ENCODE results near the gene PTPRM.

PTPRM gene

DNA sequence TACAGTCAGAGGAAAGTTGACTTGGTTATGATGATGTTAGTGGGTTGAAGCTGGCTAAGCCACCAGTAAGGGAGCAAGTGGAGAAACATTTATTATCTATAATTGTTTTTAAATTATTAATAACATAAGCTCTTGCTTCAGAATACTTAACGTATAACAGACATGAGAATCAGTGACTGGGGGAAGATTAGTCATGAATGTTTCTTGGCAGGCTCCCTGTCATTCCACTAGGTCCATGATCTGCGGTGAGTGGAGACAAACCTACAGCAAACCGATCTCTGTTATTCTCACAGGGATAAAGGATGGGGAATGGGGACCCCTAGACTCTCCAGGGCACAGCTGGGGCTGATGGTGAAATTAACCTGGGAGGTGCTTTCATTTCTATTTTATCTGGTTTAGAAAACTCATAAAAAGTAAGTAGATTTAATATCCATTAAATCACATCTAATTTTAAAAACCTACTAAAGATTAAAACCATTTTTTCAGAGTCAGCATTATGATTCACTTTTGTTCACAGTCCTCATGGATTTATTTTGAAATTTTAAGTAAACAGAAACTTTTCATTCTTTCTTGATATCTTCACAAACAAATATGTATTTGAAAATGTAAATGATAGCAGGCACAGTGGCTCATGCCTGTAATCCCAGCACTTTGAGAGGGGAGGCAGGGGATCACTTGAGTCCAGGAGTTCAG, 420.3 kb downstream of the PTPRM start:
- TF ChIP-seq ZC3H10 (CRISPR knock-in tag; IDR thresholded peaks at IDR 0.05) (0 out of 2 replicates have a peak, but pooled peaks have one; percentile 25), CSDC2 (CRISPR knock-in tag; IDR thresholded peaks at IDR 0.05) (no peak), ISL1 (CRISPR knock-in tag; IDR thresholded peaks at IDR 0.05) (peak; percentile 65)
- peak; percentile 83 for ATAC-seq

GRCh38 chr18:7990670-7991069, 423.6 kb downstream of the PTPRM start:
- TF ChIP-seq ESRRG (CRISPR knock-in tag; IDR thresholded peaks at IDR 0.05) (no peak), ZC3H10 (CRISPR knock-in tag; IDR thresholded peaks at IDR 0.05) (no peak), TCF4 (CRISPR knock-in tag; IDR thresholded peaks at IDR 0.05; ENCODE audit: borderline replicate concordance) (no peak), ISL1 (CRISPR knock-in tag; IDR thresholded peaks at IDR 0.05) (no peak), ZFP3 (CRISPR knock-in tag; IDR thresholded peaks at IDR 0.05) (no peak), TSHZ2 (CRISPR knock-in tag; IDR thresholded peaks at IDR 0.05) (no peak), ZNF8 (CRISPR knock-in tag; IDR thresholded peaks at IDR 0.05) (no peak), GLIS3 (CRISPR knock-in tag; IDR thresholded peaks at IDR 0.05) (no peak), BACH2 (CRISPR knock-in tag; IDR thresholded peaks at IDR 0.05; ENCODE audit: borderline replicate concordance) (no peak), CSDC2 (CRISPR knock-in tag; IDR thresholded peaks at IDR 0.05) (no peak)
- ATAC-seq: no peak

DNA sequence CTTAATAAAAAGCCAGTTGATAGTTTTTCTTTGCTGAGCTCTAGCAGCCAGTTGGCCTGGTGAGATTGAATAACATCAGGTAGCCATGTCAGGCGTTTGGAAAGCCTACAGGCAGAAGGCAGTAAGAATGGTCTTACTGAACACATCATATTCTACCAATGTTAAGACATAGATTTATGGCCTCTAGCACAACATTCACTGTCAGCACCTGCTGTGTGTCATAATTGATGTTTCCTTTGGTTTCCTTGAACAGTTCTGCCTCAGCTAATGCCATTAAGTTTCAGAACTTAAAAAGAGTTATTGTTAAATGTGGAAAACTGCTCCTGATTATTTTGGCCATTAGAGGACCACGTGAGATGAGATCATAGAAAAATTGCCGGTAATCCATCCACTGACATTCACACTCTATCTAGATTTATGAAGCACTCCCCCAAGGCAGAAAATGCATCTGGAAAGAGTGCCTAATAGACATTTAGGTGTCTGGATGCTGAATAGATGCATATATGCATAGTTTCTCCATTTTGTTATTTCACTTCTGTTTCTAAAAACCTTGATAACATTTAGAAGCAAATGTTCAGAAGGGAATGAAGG, 434.7 kb downstream of the PTPRM start:
- no peak for ATAC-seq
- TF ChIP-seq PATZ1 (CRISPR knock-in tag; IDR thresholded peaks at IDR 0.05; ENCODE audit: borderline replicate concordance) (no peak), ISL1 (CRISPR knock-in tag; IDR thresholded peaks at IDR 0.05) (no peak), TSHZ2 (CRISPR knock-in tag; IDR thresholded peaks at IDR 0.05) (no peak), PPARA (CRISPR knock-in tag; IDR thresholded peaks at IDR 0.05; ENCODE audit: borderline replicate concordance) (no peak), ZFP30 (CRISPR knock-in tag; IDR thresholded peaks at IDR 0.05) (no peak), ESRRG (CRISPR knock-in tag; IDR thresholded peaks at IDR 0.05) (no peak), ZC3H10 (CRISPR knock-in tag; IDR thresholded peaks at IDR 0.05) (no peak), GLIS3 (CRISPR knock-in tag; IDR thresholded peaks at IDR 0.05) (no peak), ZNF8 (CRISPR knock-in tag; IDR thresholded peaks at IDR 0.05) (no peak), CSRNP3 (CRISPR knock-in tag; IDR thresholded peaks at IDR 0.05) (no peak), RARB (CRISPR knock-in tag; IDR thresholded peaks at IDR 0.05) (no peak), TCF4 (CRISPR knock-in tag; IDR thresholded peaks at IDR 0.05; ENCODE audit: borderline replicate concordance) (no peak), ZNF565 (CRISPR knock-in tag; conservative IDR thresholded peaks at IDR 0.05; ENCODE audit: low read depth) (no peak), TOX (CRISPR knock-in tag; IDR thresholded peaks at IDR 0.05; ENCODE audit: borderline replicate concordance) (no peak), ZFP3 (CRISPR knock-in tag; IDR thresholded peaks at IDR 0.05) (no peak), CSDC2 (CRISPR knock-in tag; IDR thresholded peaks at IDR 0.05) (no peak), BACH2 (CRISPR knock-in tag; IDR thresholded peaks at IDR 0.05; ENCODE audit: borderline replicate concordance) (no peak), ARNTL (CRISPR knock-in tag; IDR thresholded peaks at IDR 0.05; ENCODE audit: borderline replicate concordance, low read depth) (no peak)
- TF ChIP-seq, protein P1, sequence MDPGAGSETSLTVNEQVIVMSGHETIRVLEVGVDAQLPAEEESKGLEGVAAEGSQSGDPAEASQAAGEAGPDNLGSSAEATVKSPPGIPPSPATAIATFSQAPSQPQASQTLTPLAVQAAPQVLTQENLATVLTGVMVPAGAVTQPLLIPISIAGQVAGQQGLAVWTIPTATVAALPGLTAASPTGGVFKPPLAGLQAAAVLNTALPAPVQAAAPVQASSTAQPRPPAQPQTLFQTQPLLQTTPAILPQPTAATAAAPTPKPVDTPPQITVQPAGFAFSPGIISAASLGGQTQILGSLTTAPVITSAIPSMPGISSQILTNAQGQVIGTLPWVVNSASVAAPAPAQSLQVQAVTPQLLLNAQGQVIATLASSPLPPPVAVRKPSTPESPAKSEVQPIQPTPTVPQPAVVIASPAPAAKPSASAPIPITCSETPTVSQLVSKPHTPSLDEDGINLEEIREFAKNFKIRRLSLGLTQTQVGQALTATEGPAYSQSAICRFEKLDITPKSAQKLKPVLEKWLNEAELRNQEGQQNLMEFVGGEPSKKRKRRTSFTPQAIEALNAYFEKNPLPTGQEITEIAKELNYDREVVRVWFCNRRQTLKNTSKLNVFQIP (CRISPR knock-in tag; IDR thresholded peaks at IDR 0.05; ENCODE audit: borderline replicate concordance, low read depth): no peak
- TF ChIP-seq, protein P2, sequence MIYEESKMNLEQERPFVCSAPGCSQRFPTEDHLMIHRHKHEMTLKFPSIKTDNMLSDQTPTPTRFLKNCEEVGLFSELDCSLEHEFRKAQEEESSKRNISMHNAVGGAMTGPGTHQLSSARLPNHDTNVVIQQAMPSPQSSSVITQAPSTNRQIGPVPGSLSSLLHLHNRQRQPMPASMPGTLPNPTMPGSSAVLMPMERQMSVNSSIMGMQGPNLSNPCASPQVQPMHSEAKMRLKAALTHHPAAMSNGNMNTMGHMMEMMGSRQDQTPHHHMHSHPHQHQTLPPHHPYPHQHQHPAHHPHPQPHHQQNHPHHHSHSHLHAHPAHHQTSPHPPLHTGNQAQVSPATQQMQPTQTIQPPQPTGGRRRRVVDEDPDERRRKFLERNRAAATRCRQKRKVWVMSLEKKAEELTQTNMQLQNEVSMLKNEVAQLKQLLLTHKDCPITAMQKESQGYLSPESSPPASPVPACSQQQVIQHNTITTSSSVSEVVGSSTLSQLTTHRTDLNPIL (CRISPR knock-in tag; IDR thresholded peaks at IDR 0.05; ENCODE audit: low read depth): no peak

Measured in SK-N-SH treated with all-trans-retinoic acid at 6 μM for 48 hours (cell line).